OCI-LY1 (cell line): Measurements from ENCODE around the gene CFAP97D1.

Source experiments
- H2AFZ ChIP-seq: fragments of 200-600 bp; sonication (generic), shearing (Covaris generic); 2 replicates; pipeline ENCODE4 v1.6.0; 2014; ENCODE audit warnings: antibody characterized with exemption, mild to moderate bottlenecking, low read length
- H3F3A ChIP-seq: fragments of 200-600 bp; sonication (generic), shearing (Covaris generic); 2 replicates; pipeline ENCODE4 v1.6.0; 2014; ENCODE audit warnings: mild to moderate bottlenecking, antibody characterized with exemption, low read length, moderate library complexity; ENCODE audit not compliant: insufficient read depth
- H3K27ac ChIP-seq: fragments of 200-600 bp; sonication (generic); 2 replicates; pipeline ENCODE4 v1.5.1; 2014; ENCODE audit warnings: low read length, mixed run types, mild to moderate bottlenecking, low read depth; ENCODE audit not compliant: poor library complexity, severe bottlenecking
- H3K27me3 ChIP-seq: fragments of 200-600 bp; sonication (generic); 2 replicates; pipeline ENCODE4 v1.6.0; 2014; ENCODE audit warnings: antibody characterized with exemption, mild to moderate bottlenecking, low read length, moderate library complexity; ENCODE audit not compliant: insufficient read depth
- H3K36me3 ChIP-seq: fragments of 200-600 bp; sonication (generic); 2 replicates; pipeline ENCODE4 v1.6.1; 2014; ENCODE audit warnings: mild to moderate bottlenecking, antibody characterized with exemption, low read length, moderate library complexity, mixed read lengths; ENCODE audit not compliant: insufficient read depth
- H3K4me1 ChIP-seq: fragments of 200-600 bp; sonication (generic); 2 replicates; pipeline ENCODE4 v1.5.1; 2014; ENCODE audit warnings: mild to moderate bottlenecking, low read length, moderate library complexity; ENCODE audit not compliant: insufficient read depth, severe bottlenecking
- H3K4me2 ChIP-seq: fragments of 200-600 bp; sonication (generic), shearing (Covaris generic); 2 replicates; pipeline ENCODE4 v1.6.1; 2014; ENCODE audit warnings: low read length
- H3K4me3 ChIP-seq: fragments of 200-600 bp; sonication (generic); 2 replicates; pipeline ENCODE4 v1.5.1; 2014; ENCODE audit warnings: low read length, low read depth, mild to moderate bottlenecking, mixed read lengths; ENCODE audit not compliant: poor library complexity, severe bottlenecking
- H3K79me2 ChIP-seq: fragments of 200-600 bp; shearing (Covaris generic); 2 replicates; pipeline ENCODE4 v1.6.1; 2016; ENCODE audit warnings: mixed run types, low read length, mixed read lengths; ENCODE audit not compliant: insufficient read depth
- H3K9ac ChIP-seq: fragments of 200-600 bp; sonication (generic), shearing (Covaris generic); 2 replicates; pipeline ENCODE4 v1.6.1; 2014; ENCODE audit warnings: mild to moderate bottlenecking, low read length, mixed read lengths
- H3K9me2 ChIP-seq: fragments of 200-600 bp; sonication (generic), shearing (Covaris generic); 2 replicates; pipeline ENCODE4 v1.6.1; 2014; ENCODE audit warnings: low read depth, mild to moderate bottlenecking, low read length, mixed read lengths
- H3K9me3 ChIP-seq: fragments of 200-600 bp; shearing (Covaris generic); 2 replicates; pipeline ENCODE4 v1.6.1; 2014; ENCODE audit warnings: low read length, mixed read lengths
- H4K20me1 ChIP-seq: fragments of 200-600 bp; sonication (generic), shearing (Covaris generic); 2 replicates; pipeline ENCODE4 v1.6.0; 2016; ENCODE audit warnings: mild to moderate bottlenecking, low read length; ENCODE audit not compliant: insufficient read depth
- EZH2 ChIP-seq: fragments of 200-600 bp; sonication (generic), shearing (Covaris generic); IDR thresholded peaks from 2 replicates; pipeline ENCODE4 v1.8.0; 2017; ENCODE audit warnings: borderline replicate concordance, mixed run types, mild to moderate bottlenecking, antibody characterized with exemption, low read length, moderate library complexity, mixed read lengths
- TF ChIP-seq, protein P1 (sequence below): fragments of 200-600 bp; sonication (generic), shearing (Covaris generic); IDR thresholded peaks from 2 replicates; pipeline ENCODE4 v1.5.1; 2017; ENCODE audit warnings: mild to moderate bottlenecking, antibody characterized with exemption, low read length, moderate library complexity, mixed read lengths

CFAP97D1 gene

DNA sequence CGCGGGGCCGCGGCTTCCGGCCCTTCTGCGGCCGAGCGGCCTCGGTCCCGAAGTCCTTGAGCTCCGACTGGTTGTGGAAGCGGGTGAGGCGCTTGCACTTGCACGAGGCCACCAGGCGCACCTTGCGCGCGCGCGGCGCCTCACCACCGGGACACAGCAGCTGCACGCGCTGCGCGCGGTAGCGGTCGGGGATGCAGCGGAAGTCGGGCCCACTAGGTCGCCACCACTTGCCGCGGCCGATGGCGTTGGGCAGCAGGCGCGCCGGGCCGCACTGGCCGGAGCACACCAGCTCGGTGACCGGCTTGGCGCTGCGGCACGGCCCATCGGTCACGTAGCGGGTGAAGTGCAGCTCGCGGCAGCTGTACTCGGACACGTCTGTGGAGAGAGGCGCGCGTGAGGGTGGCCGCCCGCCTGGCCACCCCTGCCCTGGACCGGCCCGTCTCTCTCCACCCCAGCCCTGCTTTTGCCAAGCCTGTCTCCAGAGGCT lies 24.8 kb upstream of the CFAP97D1 start:
- H2AFZ ChIP-seq: no peak overlapping the region

DNA sequence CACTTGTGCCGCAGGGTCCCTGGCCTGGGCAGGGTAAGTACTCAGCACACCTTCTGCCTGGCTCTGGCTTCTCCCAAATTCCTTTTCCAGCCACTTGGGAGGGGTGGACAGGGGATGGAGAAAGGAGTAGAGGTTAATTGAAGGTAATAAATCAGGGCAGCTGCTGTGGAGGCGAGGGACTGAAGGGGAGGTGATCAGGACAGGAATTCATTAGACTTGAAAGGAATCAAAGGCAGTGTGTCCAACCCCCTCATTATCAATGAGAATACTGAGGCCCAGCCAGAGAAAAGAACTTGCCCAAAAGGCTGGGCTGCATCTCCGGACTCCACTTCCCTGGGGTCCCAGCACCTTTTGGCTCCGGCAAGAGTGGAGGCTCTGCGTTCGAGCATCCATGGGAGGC lies 24.0 kb upstream of the CFAP97D1 start:
- Histone ChIP-seq H3K27me3 (peaks cover 9% of the 10 kb centered on the region; the same call in 1 of the 2 replicates), H3K9me2 (no peaks in the 10 kb centered on the region), H3K4me2 (no peak overlapping the region), H3F3A (no peaks in the 10 kb centered on the region), H3K4me1 (no peaks in the 10 kb centered on the region), H3K79me2 (no peaks in the 10 kb centered on the region), H3K9me3 (no peaks in the 10 kb centered on the region), H3K9ac (no peak overlapping the region), H4K20me1 (no peaks in the 10 kb centered on the region), H3K4me3 (no peak overlapping the region), H3K36me3 (no peaks in the 10 kb centered on the region), H3K27ac (no peak overlapping the region), H2AFZ (no peak overlapping the region)
- TF ChIP-seq, protein P1, sequence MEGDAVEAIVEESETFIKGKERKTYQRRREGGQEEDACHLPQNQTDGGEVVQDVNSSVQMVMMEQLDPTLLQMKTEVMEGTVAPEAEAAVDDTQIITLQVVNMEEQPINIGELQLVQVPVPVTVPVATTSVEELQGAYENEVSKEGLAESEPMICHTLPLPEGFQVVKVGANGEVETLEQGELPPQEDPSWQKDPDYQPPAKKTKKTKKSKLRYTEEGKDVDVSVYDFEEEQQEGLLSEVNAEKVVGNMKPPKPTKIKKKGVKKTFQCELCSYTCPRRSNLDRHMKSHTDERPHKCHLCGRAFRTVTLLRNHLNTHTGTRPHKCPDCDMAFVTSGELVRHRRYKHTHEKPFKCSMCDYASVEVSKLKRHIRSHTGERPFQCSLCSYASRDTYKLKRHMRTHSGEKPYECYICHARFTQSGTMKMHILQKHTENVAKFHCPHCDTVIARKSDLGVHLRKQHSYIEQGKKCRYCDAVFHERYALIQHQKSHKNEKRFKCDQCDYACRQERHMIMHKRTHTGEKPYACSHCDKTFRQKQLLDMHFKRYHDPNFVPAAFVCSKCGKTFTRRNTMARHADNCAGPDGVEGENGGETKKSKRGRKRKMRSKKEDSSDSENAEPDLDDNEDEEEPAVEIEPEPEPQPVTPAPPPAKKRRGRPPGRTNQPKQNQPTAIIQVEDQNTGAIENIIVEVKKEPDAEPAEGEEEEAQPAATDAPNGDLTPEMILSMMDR: no peak

More for the DNA sequence above, 24.8 kb upstream of the CFAP97D1 start:
- Histone ChIP-seq H3K9me3 (no peaks in the 10 kb centered on the region), H3K4me3 (no peak overlapping the region), H3K27me3 (peaks cover 9% of the 10 kb centered on the region; the same call in 1 of the 2 replicates), H3K9ac (no peak overlapping the region), H4K20me1 (no peaks in the 10 kb centered on the region), H3K4me2 (no peak overlapping the region), H3K4me1 (no peaks in the 10 kb centered on the region), H3K27ac (no peak overlapping the region), H3F3A (no peaks in the 10 kb centered on the region), H3K9me2 (no peaks in the 10 kb centered on the region), H3K79me2 (no peaks in the 10 kb centered on the region), H3K36me3 (no peaks in the 10 kb centered on the region)
- no peak for TF ChIP-seq EZH2
- TF ChIP-seq, protein P1: no peak

DNA sequence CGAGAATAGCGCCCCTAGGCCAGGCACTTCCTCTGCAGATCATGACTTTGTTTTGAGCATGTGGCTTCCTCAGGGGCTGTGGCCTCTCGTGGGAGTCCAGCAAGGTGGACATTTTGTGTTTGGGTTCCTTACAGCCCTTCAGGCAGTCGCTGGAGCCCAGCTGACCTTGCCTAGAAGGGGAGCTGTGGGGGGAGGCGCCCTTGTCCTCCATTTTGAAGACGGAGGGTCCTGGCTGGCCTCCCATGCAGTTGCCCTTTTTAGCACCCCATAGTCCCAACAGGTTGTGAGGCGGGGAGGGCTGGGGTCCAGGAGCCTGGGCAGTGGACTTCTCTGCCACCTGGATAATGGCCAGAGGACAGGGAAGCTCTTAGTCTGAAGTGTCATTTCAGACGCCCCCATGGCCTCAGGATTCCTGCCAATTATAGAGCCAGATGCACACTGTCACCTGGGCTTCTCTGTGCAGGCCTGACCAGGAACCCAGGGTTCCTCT lies 23.0 kb upstream of the CFAP97D1 start:
- peaks cover 9% of the 10 kb centered on the region; the same call in 1 of the 2 replicates for H3K27me3 ChIP-seq
- no peaks in the 10 kb centered on the region for H3K9me2 ChIP-seq
- H3K9ac ChIP-seq: no peak overlapping the region
- no peaks in the 10 kb centered on the region for H3K36me3 ChIP-seq
- no peaks in the 10 kb centered on the region for H4K20me1 ChIP-seq
- no peaks in the 10 kb centered on the region for H3K9me3 ChIP-seq
- H3K4me2 ChIP-seq: no peak overlapping the region
- TF ChIP-seq, protein P1: no peak
- TF ChIP-seq EZH2: no peak
- H3K27ac ChIP-seq: no peak overlapping the region
- no peak overlapping the region for H3K4me3 ChIP-seq
- no peaks in the 10 kb centered on the region for H3K4me1 ChIP-seq
- H2AFZ ChIP-seq: no peak overlapping the region
- no peaks in the 10 kb centered on the region for H3F3A ChIP-seq
- H3K79me2 ChIP-seq: no peaks in the 10 kb centered on the region
